Myometrial cell (primary cell): Measurements from ENCODE around the gene TPSB2. TPM values are rescaled to one million over a fixed set of nuclear protein-coding genes. Genes with fewer than 3 reads are reported as not detected.

Experiments
- total RNA-seq: library from RNA; depleted of rRNA; stranded (reverse); fragments of >200 nt; gene quantifications from 2 replicates; pipeline ENCODE4 v1.2.3, GENCODE V29; 2015

Gene TPSB2
- not detected in 2 replicates for total RNA-seq

DNA sequence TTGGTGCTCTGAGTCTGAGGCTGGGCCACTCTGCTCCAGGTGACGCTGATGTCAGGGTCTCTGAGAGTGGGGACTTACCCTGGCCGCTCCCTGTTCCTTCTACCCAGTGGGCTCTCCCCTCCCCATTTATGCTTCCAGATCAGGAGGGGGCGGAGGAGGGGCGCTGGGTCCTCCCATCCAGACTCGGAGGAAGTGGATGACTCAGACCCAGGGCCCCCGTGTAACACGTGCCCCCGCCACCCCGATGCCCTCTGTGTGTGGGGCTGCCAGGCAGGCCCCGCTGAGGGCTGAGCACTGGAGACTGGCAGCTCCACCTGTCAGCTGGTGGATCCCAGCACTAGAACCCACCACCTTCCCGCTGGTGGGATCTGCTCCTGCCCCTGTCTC is at the start of gene TPSB2:
TSS of gene TPSB2 (minus strand) at position 101 of the 387 bp plus-strand sequence. CDS start 233 bp downstream, outside the sequence.

DNA sequence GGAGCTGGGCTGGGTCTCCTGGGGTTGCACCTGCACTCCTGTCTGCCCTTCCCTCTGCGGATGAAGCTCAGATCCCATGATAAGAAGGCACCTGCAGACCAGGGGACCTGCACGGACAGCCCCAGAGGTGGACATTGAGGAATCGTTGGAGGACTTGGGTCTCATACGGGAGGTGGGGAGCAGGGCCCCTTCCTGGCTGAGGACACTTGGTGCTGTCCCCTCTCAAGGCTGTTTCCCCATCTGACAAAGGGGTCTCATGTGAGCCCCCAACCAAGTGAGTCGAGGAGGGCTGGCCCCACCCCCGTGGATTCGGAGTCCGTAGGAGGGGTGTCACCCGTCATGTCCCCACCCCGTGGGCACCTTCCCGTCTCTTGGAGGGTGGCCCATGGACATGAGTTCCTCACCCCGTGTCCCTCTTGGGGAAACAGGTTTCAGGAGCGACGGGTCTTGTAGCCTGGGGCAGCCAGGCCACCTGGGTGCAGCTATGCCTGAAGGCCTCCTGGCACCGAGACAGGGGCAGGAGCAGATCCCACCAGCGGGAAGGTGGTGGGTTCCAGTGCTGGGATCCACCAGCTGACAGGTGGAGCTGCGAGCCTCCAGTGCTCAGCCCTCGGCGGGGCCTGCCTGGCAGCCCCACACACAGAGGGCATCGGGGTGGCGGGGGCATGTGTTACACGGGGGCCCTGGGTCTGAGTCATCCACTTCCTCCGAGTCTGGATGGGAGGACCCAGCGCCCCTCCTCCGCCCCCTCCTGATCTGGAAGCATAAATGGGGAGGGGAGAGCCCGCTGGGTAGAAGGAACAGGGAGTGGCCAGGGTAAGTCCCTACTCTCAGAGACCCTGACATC is 25.5 kb upstream of the TPSB2 start, which contains the start of gene TPSD1:
TSS of gene TPSD1 (plus strand) at position 794 of the 847 bp plus-strand sequence. CDS start 212 bp downstream, outside the sequence.

DNA sequence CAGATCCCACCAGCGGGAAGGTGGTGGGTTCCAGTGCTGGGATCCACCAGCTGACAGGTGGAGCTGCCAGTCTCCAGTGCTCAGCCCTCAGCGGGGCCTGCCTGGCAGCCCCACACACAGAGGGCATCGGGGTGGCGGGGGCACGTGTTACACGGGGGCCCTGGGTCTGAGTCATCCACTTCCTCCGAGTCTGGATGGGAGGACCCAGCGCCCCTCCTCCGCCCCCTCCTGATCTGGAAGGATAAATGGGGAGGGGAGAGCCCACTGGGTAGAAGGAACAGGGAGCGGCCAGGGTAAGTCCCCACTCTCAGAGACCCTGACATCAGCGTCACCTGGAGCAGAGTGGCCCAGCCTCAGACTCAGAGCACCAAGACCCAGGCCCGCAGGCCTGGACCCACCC is 10.5 kb upstream of the TPSB2 start, which contains the start of gene TPSAB1:
TSS of gene TPSAB1 (plus strand) at position 270 of the 400 bp plus-strand sequence. CDS start 234 bp downstream, outside the sequence.

DNA sequence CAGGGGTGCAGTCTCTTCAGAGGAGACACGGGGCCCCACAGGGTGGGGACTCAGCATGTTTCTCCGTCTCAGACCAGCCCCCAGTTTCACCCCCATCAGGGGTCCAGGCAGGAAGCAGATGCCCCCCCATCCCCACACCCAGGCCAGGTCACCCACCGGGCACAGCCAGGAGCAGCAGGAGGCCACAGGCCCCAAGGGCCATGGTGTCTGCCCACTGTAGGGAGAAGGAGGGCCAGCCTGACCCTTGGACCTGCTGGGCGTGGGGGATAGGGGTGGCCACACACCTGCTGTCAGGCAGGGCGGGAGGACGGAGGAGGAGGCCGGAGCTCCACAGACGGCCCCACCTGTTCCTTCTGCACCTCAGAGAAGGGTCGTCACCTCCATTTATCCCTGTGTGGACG is 4.9 kb downstream of the TPSB2 start, which contains the start of gene TPSG1:
TSS of gene TPSG1 (minus strand) at position 218 of the 401 bp plus-strand sequence. CDS start at position 202, 16 bp downstream.

Other genes with a start within 250 kb of the TPSB2 start
- under 0.01 TPM in 1 of 2 replicates, not detected in the other for gene SOX8, start 248.4 kb downstream of the TPSB2 start, total RNA-seq
- gene SSTR5, start 157.4 kb downstream of the TPSB2 start, total RNA-seq, result not detected in 2 replicates
- not detected in 2 replicates for gene C1QTNF8, start 133.9 kb downstream of the TPSB2 start, total RNA-seq
- gene CACNA1H, start 77.1 kb downstream of the TPSB2 start, total RNA-seq, result 8.7 and 9.2 TPM in 2 replicates
- not detected in 2 replicates for gene TPSG1, start 4.9 kb downstream of the TPSB2 start, total RNA-seq
- not detected in 2 replicates for gene TPSAB1, start 10.5 kb upstream of the TPSB2 start, total RNA-seq
- not detected in 2 replicates for gene TPSD1, start 25.9 kb upstream of the TPSB2 start, total RNA-seq
- 69.6 and 90.8 TPM in 2 replicates for gene UBE2I, start 79.5 kb upstream of the TPSB2 start, total RNA-seq
- 0.53 and 1.4 TPM in 2 replicates for gene BAIAP3, start 103.5 kb upstream of the TPSB2 start, total RNA-seq
- gene TSR3, start 121.7 kb upstream of the TPSB2 start, total RNA-seq, result 111 and 113 TPM in 2 replicates
- 34.7 and 62.6 TPM in 2 replicates for gene GNPTG, start 121.7 kb upstream of the TPSB2 start, total RNA-seq
- gene UNKL, start 184.5 kb upstream of the TPSB2 start, total RNA-seq, result 5.8 and 10.4 TPM in 2 replicates
- gene UQCC4, start 190.6 kb upstream of the TPSB2 start, total RNA-seq, result 15.0 and 26.4 TPM in 2 replicates
- gene PERCC1, start 200.9 kb upstream of the TPSB2 start, total RNA-seq, result not detected in 2 replicates
- gene CCDC154, start 214.4 kb upstream of the TPSB2 start, total RNA-seq, result not detected in 2 replicates
- gene CLCN7, start 244.8 kb upstream of the TPSB2 start, total RNA-seq, result 41.6 and 50.5 TPM in 2 replicates